DND-41 (cell line): ENCODE data around the gene PPIAL4G.
A peak's percentile ranks its signal among the peaks of the same experiment; 100 is the strongest.
"Not testable (repeated sequence)": the region's sequence is repeated elsewhere in the genome, so short reads cannot be mapped to it uniquely, and the experiment has no call there.

ENCODE experiments used
- ATAC-seq: fragments of 200-7000 bp; cut with Tn5 transposase; 3 replicates; pipeline ENCODE4 v1.9.1; 2021; ENCODE audit warnings: low read depth; ENCODE audit not compliant: insufficient read depth
- DNase-seq: peaks from one replicate; pipeline ENCODE4 v3.0.0-alpha.2; 2020
- H2AFZ ChIP-seq: 2 replicates; pipeline ENCODE4 v1.6.0; 2012; ENCODE audit warnings: low read depth, low read length
- H3K27ac ChIP-seq: 2 replicates; pipeline ENCODE4 v1.5.1; 2012; ENCODE audit warnings: low read length, inconsistent platforms
- H3K27me3 ChIP-seq: fragments of 200-600 bp; sonication (generic); 2 replicates; pipeline ENCODE4 v1.6.0; 2012; ENCODE audit warnings: low read length, mild to moderate bottlenecking, inconsistent platforms; ENCODE audit not compliant: insufficient read depth, poor library complexity
- H3K36me3 ChIP-seq: 2 replicates; pipeline ENCODE4 v1.5.1; 2012; ENCODE audit warnings: low read length, inconsistent platforms; ENCODE audit not compliant: insufficient read depth
- H3K4me1 ChIP-seq: 2 replicates; pipeline ENCODE4 v1.5.1; 2012; ENCODE audit warnings: mild to moderate bottlenecking, low read length; ENCODE audit not compliant: insufficient read depth
- H3K4me2 ChIP-seq: 2 replicates; pipeline ENCODE4 v1.6.0; 2012; ENCODE audit warnings: mild to moderate bottlenecking, moderate library complexity, low read length, inconsistent platforms; ENCODE audit not compliant: insufficient read depth
- H3K4me3 ChIP-seq, 2 experiments: fragments of 200-600 bp in 1 of 2; shearing (Covaris generic) in 1 of 2; 2 replicates each; pipeline ENCODE4 v1.5.1; 2012 to 2016; ENCODE audit warnings: inconsistent platforms in 2 of 2, low read length in 2 of 2, mild to moderate bottlenecking in 2 of 2, low read depth in 1 of 2, moderate library complexity in 1 of 2
- H3K79me2 ChIP-seq: 2 replicates; pipeline ENCODE4 v1.6.0; 2012; ENCODE audit warnings: low read length, inconsistent platforms; ENCODE audit not compliant: insufficient read depth
- H3K9ac ChIP-seq: 2 replicates; pipeline ENCODE4 v1.6.0; 2012; ENCODE audit warnings: low read depth, mild to moderate bottlenecking, inconsistent platforms, low read length, moderate library complexity
- H3K9me3 ChIP-seq: 2 replicates; pipeline ENCODE4 v1.5.1; 2012; ENCODE audit warnings: low read length, moderate library complexity, mild to moderate bottlenecking, inconsistent platforms; ENCODE audit not compliant: insufficient read depth, severe bottlenecking
- H4K20me1 ChIP-seq: 2 replicates; pipeline ENCODE4 v1.6.0; 2012; ENCODE audit warnings: low read length; ENCODE audit not compliant: insufficient read depth

The PPIAL4G gene

GRCh38 chr1:148514310-148514709, 31.2 kb upstream of the PPIAL4G start:
- not testable (repeated sequence) for H3K27me3 ChIP-seq, H3K36me3 ChIP-seq, DNase-seq, H3K9ac ChIP-seq, H3K79me2 ChIP-seq, H3K4me3 ChIP-seq, H2AFZ ChIP-seq, H3K4me2 ChIP-seq, H3K4me1 ChIP-seq, H3K9me3 ChIP-seq, ATAC-seq, H3K27ac ChIP-seq, H4K20me1 ChIP-seq

GRCh38 chr1:148512571-148513184, 29.6 kb upstream of the PPIAL4G start:
- not testable (repeated sequence) for ATAC-seq, H3K27me3 ChIP-seq

GRCh38 chr1:148493933-148494332, 10.8 kb upstream of the PPIAL4G start:
- not testable (repeated sequence) for H3K36me3 ChIP-seq, H3K9ac ChIP-seq, H3K4me1 ChIP-seq, H3K4me3 ChIP-seq, H3K27me3 ChIP-seq, H3K4me2 ChIP-seq, H3K9me3 ChIP-seq, H4K20me1 ChIP-seq, ATAC-seq, H3K27ac ChIP-seq, H2AFZ ChIP-seq, DNase-seq, H3K79me2 ChIP-seq

More at GRCh38 chr1:148512571-148513184, 29.6 kb upstream of the PPIAL4G start:
- not testable (repeated sequence) for H3K4me1 ChIP-seq, H2AFZ ChIP-seq, H3K36me3 ChIP-seq, H4K20me1 ChIP-seq, H3K9me3 ChIP-seq, DNase-seq, H3K9ac ChIP-seq, H3K4me3 ChIP-seq, H3K79me2 ChIP-seq, H3K27ac ChIP-seq, H3K4me2 ChIP-seq

GRCh38 chr1:148481134-148481533, 2.0 kb downstream of the PPIAL4G start:
- not testable (repeated sequence) for ATAC-seq, H3K79me2 ChIP-seq, H3K4me3 ChIP-seq, H3K36me3 ChIP-seq, H3K9ac ChIP-seq, H3K9me3 ChIP-seq, H4K20me1 ChIP-seq, H3K27me3 ChIP-seq, H2AFZ ChIP-seq, H3K4me2 ChIP-seq, H3K4me1 ChIP-seq, H3K27ac ChIP-seq
- peak; percentile 38 for DNase-seq

- DNase-seq, H3K9ac ChIP-seq, H3K79me2 ChIP-seq, ATAC-seq, H3K27me3 ChIP-seq, H3K9me3 ChIP-seq, H3K36me3 ChIP-seq, H3K4me1 ChIP-seq, H2AFZ ChIP-seq, H3K27ac ChIP-seq, H4K20me1 ChIP-seq: not testable (repeated sequence)
- Histone ChIP-seq H3K4me3 (peak overlapping the region in 1 of 2 experiments; percentile 56; a peak in 1 of 4 replicates), H3K4me2 (peak overlapping the region; percentile 65; the same call in 1 of the 2 replicates)
Measured at GRCh38 chr1:148459694-148460093, 23.4 kb downstream of the PPIAL4G start.

GRCh38 chr1:148458901-148459581, 24.1 kb downstream of the PPIAL4G start:
- H3K4me1 ChIP-seq, H3K36me3 ChIP-seq, H2AFZ ChIP-seq, H3K27me3 ChIP-seq, H3K79me2 ChIP-seq, ATAC-seq, H4K20me1 ChIP-seq, H3K9me3 ChIP-seq, H3K27ac ChIP-seq: not testable (repeated sequence)
- peak overlapping the region; percentile 14 to 56; a peak in 3 of 4 replicates for H3K4me3 ChIP-seq
- H3K9ac ChIP-seq, result peak overlapping the region; percentile 43; the same call in 1 of the 2 replicates
- peak overlapping the region; percentile 65 for H3K4me2 ChIP-seq
- peak; percentile 33 for DNase-seq

- H3K27me3 ChIP-seq, H3K27ac ChIP-seq, H3K9me3 ChIP-seq, H2AFZ ChIP-seq, H4K20me1 ChIP-seq, H3K79me2 ChIP-seq, H3K4me1 ChIP-seq, ATAC-seq, H3K9ac ChIP-seq, H3K36me3 ChIP-seq: not testable (repeated sequence)
- peak overlapping the region in 1 of 2 experiments; percentile 56; a peak in 2 of 4 replicates for H3K4me3 ChIP-seq
- H3K4me2 ChIP-seq, result peak overlapping the region; percentile 65
- DNase-seq, result peak; percentile 5
Measured at GRCh38 chr1:148458398-148458797, 24.7 kb downstream of the PPIAL4G start.

GRCh38 chr1:148452845-148453244, 30.3 kb downstream of the PPIAL4G start:
- not testable (repeated sequence) for ATAC-seq, DNase-seq, H4K20me1 ChIP-seq, H3K9ac ChIP-seq, H3K9me3 ChIP-seq, H3K4me1 ChIP-seq, H3K36me3 ChIP-seq, H3K27me3 ChIP-seq, H3K27ac ChIP-seq, H2AFZ ChIP-seq, H3K4me2 ChIP-seq, H3K4me3 ChIP-seq, H3K79me2 ChIP-seq
